Smooth muscle cell of bladder (primary cell): ENCODE data around the gene OR10G6. TPM values are rescaled to one million over a fixed set of nuclear protein-coding genes. Genes with fewer than 3 reads are reported as not detected.

Source experiments
- total RNA-seq: library from RNA; depleted of rRNA; stranded (reverse); fragments of >200 nt; gene quantifications from 2 replicates; pipeline ENCODE4 v1.2.3, GENCODE V29; 2014

Gene OR10G6
- not detected in 2 replicates for total RNA-seq

DNA sequence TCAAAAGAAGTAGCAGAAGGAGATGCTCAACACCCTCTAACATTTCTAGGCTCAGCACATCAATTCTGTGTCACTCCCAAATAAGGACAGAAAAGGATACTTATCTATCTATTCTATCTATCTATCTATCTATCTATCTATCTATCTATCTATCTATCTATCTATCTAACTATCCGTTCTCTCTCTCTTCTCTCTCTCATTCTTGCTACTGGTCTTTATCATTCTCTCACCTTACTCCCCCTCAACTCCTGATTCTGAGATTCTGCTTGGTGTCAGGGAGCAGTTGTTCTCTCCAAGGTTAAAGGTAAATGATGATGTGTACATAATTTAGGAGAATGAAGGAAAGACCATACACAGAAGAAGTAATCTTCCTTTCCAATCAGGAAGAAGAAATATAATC lies at the start of gene OR10G6:
Gene OR10G6, minus strand, starts transcription at position 43 of the 400 bp plus-strand sequence. Its CDS starts 0 bp downstream, at position 43.

DNA sequence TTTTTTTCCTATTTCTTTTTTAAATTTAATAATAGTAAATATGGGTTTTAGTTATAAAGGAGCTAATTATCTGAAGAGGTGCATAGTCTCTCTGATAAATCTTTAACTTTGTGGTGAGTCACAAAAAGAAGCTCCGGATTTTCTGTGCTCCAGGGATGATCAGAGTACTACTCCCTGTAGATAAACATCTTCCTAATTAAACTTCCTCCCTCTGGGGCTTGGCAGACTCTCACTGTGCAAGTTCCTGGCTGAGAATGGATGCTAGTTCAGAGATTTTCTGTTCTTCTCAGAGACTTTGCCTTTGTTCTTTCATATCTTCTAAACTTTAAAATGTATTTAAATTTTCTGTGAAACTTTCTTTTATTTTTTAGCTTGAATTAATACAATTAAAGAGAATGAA lies 46.3 kb upstream of the OR10G6 start, which contains the start of gene OR10G7:
Gene OR10G7, minus strand, starts transcription at position 72 of the 400 bp plus-strand sequence. CDS start 2,324 bp downstream, outside the sequence.

DNA sequence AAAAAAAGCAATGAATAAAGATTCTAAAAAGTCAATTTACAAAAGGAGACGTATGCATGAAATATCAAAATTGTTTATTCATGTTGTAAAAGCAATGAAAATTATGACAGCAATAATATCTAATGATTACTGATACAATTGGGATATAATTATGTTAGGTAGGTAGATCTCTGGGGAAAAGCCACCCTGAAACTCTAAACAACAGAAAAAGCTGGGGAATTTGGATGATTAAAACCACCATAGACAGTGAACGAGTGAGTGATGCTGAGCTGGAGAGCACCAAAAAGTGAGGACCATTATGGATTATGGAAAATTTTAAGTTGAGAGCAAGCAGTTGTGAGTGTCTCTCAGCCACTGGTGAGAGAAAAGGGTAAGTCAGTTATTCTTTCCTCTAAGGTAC lies 31.5 kb upstream of the OR10G6 start, which contains the start of gene OR10G8:
Gene OR10G8, plus strand, starts transcription at position 301 of the 400 bp plus-strand sequence. CDS start 2,825 bp downstream, outside the sequence.

DNA sequence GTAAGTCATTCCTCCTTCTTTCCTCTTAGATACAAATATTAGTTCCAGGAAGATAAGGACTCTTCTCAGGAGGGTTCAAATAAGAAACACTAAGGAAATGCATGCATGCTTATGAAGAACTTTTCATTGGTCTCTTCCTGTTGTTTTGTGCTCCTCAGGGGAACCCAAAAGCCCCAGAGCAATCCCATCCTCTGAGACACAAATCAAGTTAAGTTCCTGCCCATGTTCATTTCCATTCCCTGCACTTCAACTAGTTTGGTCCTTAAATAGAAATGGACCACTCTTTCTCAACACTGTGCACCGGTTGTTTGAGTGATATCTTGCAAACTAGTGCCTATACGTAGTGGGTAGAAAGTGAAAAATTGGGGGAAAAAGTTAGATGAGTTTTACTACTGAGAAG lies 17.7 kb upstream of the OR10G6 start, which contains the start of gene OR10G4:
Gene OR10G4, plus strand, starts transcription at position 301 of the 400 bp plus-strand sequence. CDS start 2,578 bp downstream, outside the sequence.

DNA sequence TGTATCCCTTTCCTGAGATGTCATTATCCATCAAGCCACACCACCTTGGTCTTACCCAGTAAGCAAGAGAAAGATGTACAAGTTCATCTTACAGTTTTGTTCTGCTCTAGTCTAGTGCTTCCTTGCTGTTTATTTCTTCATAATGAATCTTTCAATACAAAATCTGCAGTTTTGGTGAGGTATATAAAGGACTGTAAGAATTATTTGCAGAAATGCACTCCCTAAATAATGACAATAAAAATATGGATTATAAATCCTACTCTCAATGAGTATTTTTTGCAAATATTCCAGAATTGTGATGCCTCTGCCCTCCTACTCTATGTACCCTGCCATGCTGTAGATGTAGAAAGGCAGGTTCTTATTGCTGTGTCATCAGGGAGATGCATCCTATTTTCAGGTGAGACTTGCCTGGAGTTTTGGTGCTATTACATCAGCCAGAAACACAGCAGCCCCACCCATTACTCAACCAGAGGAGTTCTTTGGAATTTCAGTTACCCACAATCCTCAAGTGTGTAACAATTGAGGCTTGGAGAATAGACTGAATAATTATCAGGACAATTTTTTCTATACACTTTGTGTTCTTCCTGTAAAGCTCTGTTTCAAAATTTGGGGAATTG lies 17.1 kb downstream of the OR10G6 start, which contains the start of gene OR10S1:
Gene OR10S1, minus strand, starts transcription at position 51 of the 617 bp plus-strand sequence. CDS start 117 bp downstream, outside the sequence.

Other genes with a start within 250 kb of the OR10G6 start
- gene OR6X1, start 240.6 kb downstream of the OR10G6 start, total RNA-seq: not detected in 2 replicates
- not detected in 2 replicates for gene OR6M1, start 188.8 kb downstream of the OR10G6 start, total RNA-seq
- not detected in 2 replicates for gene TMEM225, start 109.5 kb downstream of the OR10G6 start, total RNA-seq
- gene OR8D4, start 93.0 kb downstream of the OR10G6 start, total RNA-seq: not detected in 2 replicates
- under 0.01 TPM in 1 of 2 replicates, not detected in the other for gene OR4D5, start 55.5 kb downstream of the OR10G6 start, total RNA-seq
- gene OR6T1, start 51.3 kb downstream of the OR10G6 start, total RNA-seq: not detected in 2 replicates
- gene OR10S1, start 17.4 kb downstream of the OR10G6 start, total RNA-seq: not detected in 2 replicates
- gene OR10G4, start 17.8 kb upstream of the OR10G6 start, total RNA-seq: not detected in 2 replicates
- not detected in 2 replicates for gene OR10G9, start 27.9 kb upstream of the OR10G6 start, total RNA-seq
- not detected in 2 replicates for gene OR10G8, start 31.6 kb upstream of the OR10G6 start, total RNA-seq
- gene OR10G7, start 46.2 kb upstream of the OR10G6 start, total RNA-seq: not detected in 2 replicates
- gene VWA5A, start 120.3 kb upstream of the OR10G6 start, total RNA-seq: 7.6 and 12.7 TPM in 2 replicates
- not detected in 2 replicates for gene OR10D3, start 188.2 kb upstream of the OR10G6 start, total RNA-seq
- not detected in 2 replicates for gene OR8G1, start 245.9 kb upstream of the OR10G6 start, total RNA-seq